IPS DF 4.7 (cell line): ENCODE measurements around the gene FBXW7.

Experiments used
- DNase-seq: peaks from one replicate; pipeline ENCODE4 v3.0.0-alpha.2; 2013; ENCODE audit warnings: low spot score; ENCODE audit errors: extremely low read depth

Gene FBXW7

GRCh38 chr4:152431784-152432183 lies 104.1 kb downstream of the FBXW7 start:
- no peak for DNase-seq

- DNase-seq = no peak
Observed at GRCh38 chr4:152431291-152431690, 104.6 kb downstream of the FBXW7 start.

GRCh38 chr4:152430507-152430906 lies 105.4 kb downstream of the FBXW7 start:
- no peak for DNase-seq

- no peak for DNase-seq
Observed at GRCh38 chr4:152427981-152428380, 107.9 kb downstream of the FBXW7 start.

- no peak for DNase-seq
Observed at GRCh38 chr4:152424977-152425376, 110.9 kb downstream of the FBXW7 start.

GRCh38 chr4:152424396-152424795 lies 111.5 kb downstream of the FBXW7 start:
- DNase-seq = no peak

- no peak for DNase-seq
Observed at GRCh38 chr4:152422817-152423320, 113.0 kb downstream of the FBXW7 start.

GRCh38 chr4:152421576-152421975 lies 114.3 kb downstream of the FBXW7 start:
- DNase-seq = no peak

- DNase-seq = no peak
Observed at GRCh38 chr4:152419809-152420208, 116.1 kb downstream of the FBXW7 start.

- DNase-seq = no peak
Observed at GRCh38 chr4:152417673-152418072, 118.2 kb downstream of the FBXW7 start.

- no peak for DNase-seq
Observed at GRCh38 chr4:152415980-152416379, 119.9 kb downstream of the FBXW7 start.

- DNase-seq = no peak
Observed at GRCh38 chr4:152408514-152409327, 127.2 kb downstream of the FBXW7 start.

- no peak for DNase-seq
Observed at GRCh38 chr4:152401424-152401823, 134.5 kb downstream of the FBXW7 start.

GRCh38 chr4:152399246-152399645 lies 136.6 kb downstream of the FBXW7 start:
- DNase-seq = no peak

- no peak for DNase-seq
Observed at GRCh38 chr4:152398060-152398459, 137.8 kb downstream of the FBXW7 start.

GRCh38 chr4:152394791-152395190 lies 141.1 kb downstream of the FBXW7 start:
- DNase-seq = no peak

- no peak for DNase-seq
Observed at GRCh38 chr4:152392079-152392478, 143.8 kb downstream of the FBXW7 start.

- no peak for DNase-seq
Observed at GRCh38 chr4:152390216-152390615, 145.7 kb downstream of the FBXW7 start.

- no peak for DNase-seq
Observed at GRCh38 chr4:152389359-152389758, 146.5 kb downstream of the FBXW7 start.

GRCh38 chr4:152385551-152385950 lies 150.3 kb downstream of the FBXW7 start:
- DNase-seq = no peak

- no peak for DNase-seq
Observed at GRCh38 chr4:152382057-152382785, 153.7 kb downstream of the FBXW7 start.

- DNase-seq = no peak
Observed at GRCh38 chr4:152380919-152381318, 155.0 kb downstream of the FBXW7 start.

- no peak for DNase-seq
Observed at GRCh38 chr4:152380185-152380584, 155.7 kb downstream of the FBXW7 start.
